Lower leg skin (tissue), 3 donors: ENCODE data around the gene TRMT11.

Experiments used
- CTCF ChIP-seq, 3 donors: fragments of 450-650 bp; IDR thresholded peaks; one replicate each; pipeline ENCODE4 v1.5.1; 2016; ENCODE audit warnings: antibody characterized with exemption in 3 of 3, mild to moderate bottlenecking in 3 of 3, moderate library complexity in 2 of 3
- POLR2A ChIP-seq, 2 donors: fragments of 450-650 bp; IDR thresholded peaks; one replicate each; pipeline ENCODE4 v1.6.1; 2016 to 2017; ENCODE audit warnings: antibody characterized with exemption in 2 of 2, mild to moderate bottlenecking in 1 of 2, moderate library complexity in 1 of 2

- TF ChIP-seq CTCF (IDR thresholded peaks at IDR 0.05) (no peak), POLR2A (IDR thresholded peaks at IDR 0.05) (no peak)
Observed at GRCh38 chr6:126054802-126055201, 68.5 kb downstream of the TRMT11 start.
